HEK293T (cell line): ENCODE measurements around the gene NIBAN1.

Experiments
- CTBP1 ChIP-seq: fragments of 450-650 bp; IDR thresholded peaks from 2 replicates; pipeline ENCODE4 v1.6.1; 2016; ENCODE audit warnings: borderline replicate concordance
- FOXK2 ChIP-seq: fragments of 450-650 bp; IDR thresholded peaks from 2 replicates; pipeline ENCODE4 v1.6.1; 2016; ENCODE audit warnings: mild to moderate bottlenecking
- NFRKB ChIP-seq: fragments of 450-650 bp; IDR thresholded peaks from 2 replicates; pipeline ENCODE4 v1.6.1; 2016; ENCODE audit warnings: mild to moderate bottlenecking, moderate library complexity
- SP1 ChIP-seq: fragments of 450-650 bp; IDR thresholded peaks from 2 replicates; pipeline ENCODE4 v1.6.1; 2017
- SUZ12 ChIP-seq: fragments of 450-650 bp; IDR thresholded peaks from 2 replicates; pipeline ENCODE4 v1.6.1; 2016; ENCODE audit warnings: mild to moderate bottlenecking

DNA sequence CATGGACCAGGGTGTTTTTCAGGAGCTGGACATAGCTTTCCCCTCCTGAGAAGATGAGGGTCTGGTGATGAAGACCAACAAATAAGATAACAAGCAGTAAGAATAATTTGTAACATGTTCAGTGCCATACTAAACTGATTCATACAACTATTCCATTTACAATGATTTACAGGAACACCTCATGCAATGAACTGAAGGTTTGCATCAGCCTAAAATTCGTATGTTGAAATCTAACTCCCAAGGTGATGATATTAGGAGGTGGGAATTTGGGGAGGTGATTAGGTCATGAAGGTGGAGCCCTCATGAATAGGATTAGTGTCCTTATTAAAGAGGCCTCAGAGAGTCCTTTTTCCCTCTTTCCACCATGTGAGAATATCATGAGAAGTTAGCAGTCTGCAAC is 15.9 kb upstream of the NIBAN1 start:
- TF ChIP-seq CTBP1: no peak
- TF ChIP-seq FOXK2: no peak
- TF ChIP-seq SUZ12: no peak
- no peak for TF ChIP-seq SP1
- no peak for TF ChIP-seq NFRKB
